K562 (cell line): ENCODE measurements around the gene ZDHHC5. TPM values are rescaled to one million over a fixed set of nuclear protein-coding genes. Genes with fewer than 3 reads are reported as not detected.

Source experiments
- ARID2 ChIP-seq: fragments of 450-650 bp; IDR thresholded peaks from 2 replicates; pipeline ENCODE4 v1.6.1; 2017; ENCODE audit warnings: antibody characterized with exemption, mild to moderate bottlenecking
- CCNT2 ChIP-seq: IDR thresholded peaks from 2 replicates; pipeline ENCODE4 v1.6.1; 2011; ENCODE audit warnings: borderline replicate concordance, low read depth, mild to moderate bottlenecking, moderate library complexity, mixed read lengths, low read length; ENCODE audit not compliant: insufficient read length; ENCODE audit errors: extremely low read depth
- DACH1 ChIP-seq: fragments of 450-650 bp; IDR thresholded peaks from 2 replicates; pipeline ENCODE4 v1.6.1; 2018; ENCODE audit not compliant: partially characterized antibody
- GABPA ChIP-seq: fragments of 200-800 bp; sonication (Bioruptor generic); conservative IDR thresholded peaks from 2 replicates; pipeline ENCODE4 v1.6.1; 2016; ENCODE audit warnings: low read depth, missing genetic modification characterization, missing compliant biosample characterization
- LEF1 ChIP-seq: fragments of 450-650 bp; IDR thresholded peaks from 2 replicates; pipeline ENCODE4 v1.6.1; 2016; ENCODE audit warnings: mild to moderate bottlenecking
- MTA1 ChIP-seq: fragments of 450-650 bp; IDR thresholded peaks from 2 replicates; pipeline ENCODE4 v1.6.1; 2017; ENCODE audit warnings: borderline replicate concordance
- NFE2 ChIP-seq: IDR thresholded peaks from 2 replicates; pipeline ENCODE4 v1.6.1; 2014; ENCODE audit warnings: antibody characterized with exemption, low read depth
- NR2C1 ChIP-seq, 2 experiments: fragments of 450-650 bp; IDR thresholded peaks; 2 replicates each; pipeline ENCODE4 v1.6.1; 2017; ENCODE audit warnings: mild to moderate bottlenecking in 2 of 2, antibody characterized with exemption in 1 of 2, inconsistent platforms in 1 of 2, missing compliant biosample characterization in 1 of 2, missing genetic modification characterization in 1 of 2
- PPARD ChIP-seq: fragments of 250-450 bp; sonication (Bioruptor Pico); IDR thresholded peaks from 2 replicates; pipeline ENCODE4 v1.8.0; 2022; ENCODE audit warnings: inconsistent platforms, mild to moderate bottlenecking, moderate library complexity
- SRSF7 ChIP-seq: fragments of 200-400 bp; formaldehyde crosslinking; optimal IDR thresholded peaks from 2 replicates; pipeline ENCODE3; 2017; ENCODE audit warnings: mild to moderate bottlenecking, low read depth, low read length
- YBX1 ChIP-seq: fragments of 450-650 bp; IDR thresholded peaks from 2 replicates; pipeline ENCODE4 v1.7.1; 2016; ENCODE audit warnings: mild to moderate bottlenecking
- polyA plus RNA-seq, 8 experiments: library from polyadenylated mRNA; depleted of rRNA in 4 of 8; stranded (reverse) in 5 of 8; unstranded in 3 of 8; fragments of >200 nt; fragmentation: Nextera tagmentation in 2 of 8; fragmentation: Illumina TruSeq in 1 of 8; extraction: Ambion mirVana in 2 of 8; extraction: Trizol in 1 of 8; gene quantifications; 2 replicates each; pipeline versions ENCODE4 v1.2.1 to v1.2.3, GENCODE V29; 2011 to 2014; ENCODE audit warnings: inconsistent platforms in 1 of 8, missing spikeins in 1 of 8
- total RNA-seq, 7 experiments: library from RNA; depleted of rRNA in 6 of 7; stranded (reverse); fragments of >200 nt in 6 of 7; fragmentation: Illumina TruSeq in 2 of 7; extraction: Trizol in 2 of 7; gene quantifications; 2 replicates each; pipeline versions ENCODE4 v1.2.1 to v1.2.3, GENCODE V29; 2011 to 2021; ENCODE audit warnings: low replicate concordance in 1 of 7
- TF ChIP-seq, protein P1 (sequence below): fragments of 450-650 bp; formaldehyde crosslinking; IDR thresholded peaks from 2 replicates; pipeline ENCODE4 v1.4.0; 2020; ENCODE audit warnings: mild to moderate bottlenecking
- TF ChIP-seq, protein P2 (sequence below): fragments of 450-650 bp; formaldehyde crosslinking; IDR thresholded peaks from 2 replicates; pipeline ENCODE4 v1.4.0; 2022; ENCODE audit warnings: missing genetic modification characterization
- TF ChIP-seq, protein P3 (sequence below): fragments of 250-450 bp; sonication (Bioruptor Pico); IDR thresholded peaks from 2 replicates; pipeline ENCODE4 v1.5.0; 2020; ENCODE audit warnings: mild to moderate bottlenecking, borderline replicate concordance
- TF ChIP-seq, protein P4 (sequence below), 2 experiments: fragments of 450-650 bp in 1 of 2; sonication (generic) in 1 of 2; formaldehyde crosslinking; conservative IDR thresholded peaks; 2 replicates each; pipeline versions ENCODE4 v1.4.0 to v1.8.1; 2020 to 2022; ENCODE audit warnings: mild to moderate bottlenecking in 1 of 2, missing genetic modification reagents in 1 of 2
- TF ChIP-seq, protein P5 (sequence below): fragments of 450-650 bp; IDR thresholded peaks from 2 replicates; pipeline ENCODE4 v1.6.1; 2016; ENCODE audit warnings: borderline replicate concordance
- TF ChIP-seq, protein P6 (sequence below): fragments of 250-450 bp; sonication (Bioruptor Pico); IDR thresholded peaks from 2 replicates; pipeline ENCODE4 v1.4.0; 2020; ENCODE audit warnings: mild to moderate bottlenecking, moderate library complexity
- TF ChIP-seq, protein P7 (sequence below): fragments of 450-650 bp; formaldehyde crosslinking; IDR thresholded peaks from 2 replicates; pipeline ENCODE4 v1.4.0; 2020; ENCODE audit warnings: mild to moderate bottlenecking, moderate library complexity

Gene ZDHHC5
- total and polyA plus RNA-seq, 9 of the 15 experiments (the other 6 are each of a cell fraction or from before 2014, with no cell fraction given), result 3.8 to 64.2 (median 35.9) TPM

DNA sequence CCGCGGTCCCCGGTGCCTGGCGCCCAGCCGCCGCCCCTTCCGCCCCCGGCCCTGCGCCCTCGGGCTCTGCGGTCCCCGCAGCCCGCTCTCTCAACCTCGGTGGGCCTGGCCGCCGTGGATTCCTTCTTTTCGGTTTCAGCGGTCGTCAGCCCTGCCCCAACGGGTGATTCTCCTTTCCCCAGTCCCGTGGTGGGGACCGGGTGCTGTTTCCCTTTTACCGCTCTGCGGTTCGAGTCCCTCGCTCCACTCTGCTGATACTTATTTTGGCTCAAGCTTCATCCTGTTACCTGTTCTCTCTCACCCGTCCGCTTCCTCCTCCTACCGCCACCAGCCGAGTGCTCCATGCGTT is 494 bp downstream of the ZDHHC5 start (continued):
- TF ChIP-seq ARID2 (no peak), MTA1 (no peak), NR2C1 (IDR thresholded peaks at IDR 0.05) (no peak), NR2C1 (tag; IDR thresholded peaks at IDR 0.05) (no peak), GABPA (no peak), YBX1 (no peak), SRSF7 (no peak), DACH1 (no peak), CCNT2 (no peak), NFE2 (no peak), LEF1 (no peak), PPARD (CRISPR knock-in tag) (no peak)
- TF ChIP-seq, protein P1, sequence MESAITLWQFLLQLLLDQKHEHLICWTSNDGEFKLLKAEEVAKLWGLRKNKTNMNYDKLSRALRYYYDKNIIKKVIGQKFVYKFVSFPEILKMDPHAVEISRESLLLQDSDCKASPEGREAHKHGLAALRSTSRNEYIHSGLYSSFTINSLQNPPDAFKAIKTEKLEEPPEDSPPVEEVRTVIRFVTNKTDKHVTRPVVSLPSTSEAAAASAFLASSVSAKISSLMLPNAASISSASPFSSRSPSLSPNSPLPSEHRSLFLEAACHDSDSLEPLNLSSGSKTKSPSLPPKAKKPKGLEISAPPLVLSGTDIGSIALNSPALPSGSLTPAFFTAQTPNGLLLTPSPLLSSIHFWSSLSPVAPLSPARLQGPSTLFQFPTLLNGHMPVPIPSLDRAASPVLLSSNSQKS, result no peak
- TF ChIP-seq, protein P2, sequence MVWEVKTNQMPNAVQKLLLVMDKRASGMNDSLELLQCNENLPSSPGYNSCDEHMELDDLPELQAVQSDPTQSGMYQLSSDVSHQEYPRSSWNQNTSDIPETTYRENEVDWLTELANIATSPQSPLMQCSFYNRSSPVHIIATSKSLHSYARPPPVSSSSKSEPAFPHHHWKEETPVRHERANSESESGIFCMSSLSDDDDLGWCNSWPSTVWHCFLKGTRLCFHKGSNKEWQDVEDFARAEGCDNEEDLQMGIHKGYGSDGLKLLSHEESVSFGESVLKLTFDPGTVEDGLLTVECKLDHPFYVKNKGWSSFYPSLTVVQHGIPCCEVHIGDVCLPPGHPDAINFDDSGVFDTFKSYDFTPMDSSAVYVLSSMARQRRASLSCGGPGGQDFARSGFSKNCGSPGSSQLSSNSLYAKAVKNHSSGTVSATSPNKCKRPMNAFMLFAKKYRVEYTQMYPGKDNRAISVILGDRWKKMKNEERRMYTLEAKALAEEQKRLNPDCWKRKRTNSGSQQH (CRISPR knock-in tag), result no peak
- TF ChIP-seq, protein P3, sequence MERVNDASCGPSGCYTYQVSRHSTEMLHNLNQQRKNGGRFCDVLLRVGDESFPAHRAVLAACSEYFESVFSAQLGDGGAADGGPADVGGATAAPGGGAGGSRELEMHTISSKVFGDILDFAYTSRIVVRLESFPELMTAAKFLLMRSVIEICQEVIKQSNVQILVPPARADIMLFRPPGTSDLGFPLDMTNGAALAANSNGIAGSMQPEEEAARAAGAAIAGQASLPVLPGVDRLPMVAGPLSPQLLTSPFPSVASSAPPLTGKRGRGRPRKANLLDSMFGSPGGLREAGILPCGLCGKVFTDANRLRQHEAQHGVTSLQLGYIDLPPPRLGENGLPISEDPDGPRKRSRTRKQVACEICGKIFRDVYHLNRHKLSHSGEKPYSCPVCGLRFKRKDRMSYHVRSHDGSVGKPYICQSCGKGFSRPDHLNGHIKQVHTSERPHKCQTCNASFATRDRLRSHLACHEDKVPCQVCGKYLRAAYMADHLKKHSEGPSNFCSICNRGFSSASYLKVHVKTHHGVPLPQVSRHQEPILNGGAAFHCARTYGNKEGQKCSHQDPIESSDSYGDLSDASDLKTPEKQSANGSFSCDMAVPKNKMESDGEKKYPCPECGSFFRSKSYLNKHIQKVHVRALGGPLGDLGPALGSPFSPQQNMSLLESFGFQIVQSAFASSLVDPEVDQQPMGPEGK (CRISPR knock-in tag), result no peak
- TF ChIP-seq, protein P4, sequence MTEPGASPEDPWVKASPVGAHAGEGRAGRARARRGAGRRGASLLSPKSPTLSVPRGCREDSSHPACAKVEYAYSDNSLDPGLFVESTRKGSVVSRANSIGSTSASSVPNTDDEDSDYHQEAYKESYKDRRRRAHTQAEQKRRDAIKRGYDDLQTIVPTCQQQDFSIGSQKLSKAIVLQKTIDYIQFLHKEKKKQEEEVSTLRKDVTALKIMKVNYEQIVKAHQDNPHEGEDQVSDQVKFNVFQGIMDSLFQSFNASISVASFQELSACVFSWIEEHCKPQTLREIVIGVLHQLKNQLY (CRISPR knock-in tag; conservative IDR thresholded peaks at IDR 0.05), result no peak
- TF ChIP-seq, protein P5, sequence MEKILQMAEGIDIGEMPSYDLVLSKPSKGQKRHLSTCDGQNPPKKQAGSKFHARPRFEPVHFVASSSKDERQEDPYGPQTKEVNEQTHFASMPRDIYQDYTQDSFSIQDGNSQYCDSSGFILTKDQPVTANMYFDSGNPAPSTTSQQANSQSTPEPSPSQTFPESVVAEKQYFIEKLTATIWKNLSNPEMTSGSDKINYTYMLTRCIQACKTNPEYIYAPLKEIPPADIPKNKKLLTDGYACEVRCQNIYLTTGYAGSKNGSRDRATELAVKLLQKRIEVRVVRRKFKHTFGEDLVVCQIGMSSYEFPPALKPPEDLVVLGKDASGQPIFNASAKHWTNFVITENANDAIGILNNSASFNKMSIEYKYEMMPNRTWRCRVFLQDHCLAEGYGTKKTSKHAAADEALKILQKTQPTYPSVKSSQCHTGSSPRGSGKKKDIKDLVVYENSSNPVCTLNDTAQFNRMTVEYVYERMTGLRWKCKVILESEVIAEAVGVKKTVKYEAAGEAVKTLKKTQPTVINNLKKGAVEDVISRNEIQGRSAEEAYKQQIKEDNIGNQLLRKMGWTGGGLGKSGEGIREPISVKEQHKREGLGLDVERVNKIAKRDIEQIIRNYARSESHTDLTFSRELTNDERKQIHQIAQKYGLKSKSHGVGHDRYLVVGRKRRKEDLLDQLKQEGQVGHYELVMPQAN, result peak; percentile 49; the same call in 1 of the 2 replicates
- TF ChIP-seq, protein P6, sequence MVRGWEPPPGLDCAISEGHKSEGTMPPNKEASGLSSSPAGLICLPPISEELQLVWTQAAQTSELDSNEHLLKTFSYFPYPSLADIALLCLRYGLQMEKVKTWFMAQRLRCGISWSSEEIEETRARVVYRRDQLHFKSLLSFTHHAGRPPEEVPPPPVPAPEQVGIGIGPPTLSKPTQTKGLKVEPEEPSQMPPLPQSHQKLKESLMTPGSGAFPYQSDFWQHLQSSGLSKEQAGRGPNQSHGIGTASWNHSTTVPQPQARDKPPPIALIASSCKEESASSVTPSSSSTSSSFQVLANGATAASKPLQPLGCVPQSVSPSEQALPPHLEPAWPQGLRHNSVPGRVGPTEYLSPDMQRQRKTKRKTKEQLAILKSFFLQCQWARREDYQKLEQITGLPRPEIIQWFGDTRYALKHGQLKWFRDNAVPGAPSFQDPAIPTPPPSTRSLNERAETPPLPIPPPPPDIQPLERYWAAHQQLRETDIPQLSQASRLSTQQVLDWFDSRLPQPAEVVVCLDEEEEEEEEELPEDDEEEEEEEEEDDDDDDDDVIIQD (CRISPR knock-in tag), result no peak
- TF ChIP-seq, protein P7, sequence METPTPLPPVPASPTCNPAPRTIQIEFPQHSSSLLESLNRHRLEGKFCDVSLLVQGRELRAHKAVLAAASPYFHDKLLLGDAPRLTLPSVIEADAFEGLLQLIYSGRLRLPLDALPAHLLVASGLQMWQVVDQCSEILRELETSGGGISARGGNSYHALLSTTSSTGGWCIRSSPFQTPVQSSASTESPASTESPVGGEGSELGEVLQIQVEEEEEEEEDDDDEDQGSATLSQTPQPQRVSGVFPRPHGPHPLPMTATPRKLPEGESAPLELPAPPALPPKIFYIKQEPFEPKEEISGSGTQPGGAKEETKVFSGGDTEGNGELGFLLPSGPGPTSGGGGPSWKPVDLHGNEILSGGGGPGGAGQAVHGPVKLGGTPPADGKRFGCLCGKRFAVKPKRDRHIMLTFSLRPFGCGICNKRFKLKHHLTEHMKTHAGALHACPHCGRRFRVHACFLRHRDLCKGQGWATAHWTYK (CRISPR knock-in tag), result no peak
